HL-60 (cell line): ENCODE results near the gene CTNNA2.

Source experiments
- CTCF ChIP-seq: IDR thresholded peaks from one replicate; pipeline ENCODE4 v1.5.1; 2011; ENCODE audit warnings: low read length, control low read depth, inconsistent platforms; ENCODE audit not compliant: insufficient read depth
- REST ChIP-seq: IDR thresholded peaks from 2 replicates; pipeline ENCODE4 v1.6.1; 2012; ENCODE audit warnings: low read depth; ENCODE audit not compliant: insufficient replicate concordance

GRCh38 chr2:80293039-80293438, 780.2 kb downstream of the CTNNA2 start:
- no peak for TF ChIP-seq REST
- TF ChIP-seq CTCF: no peak
